ENCODE data around the gene SNRNP70.

SNRNP70 gene

DNA sequence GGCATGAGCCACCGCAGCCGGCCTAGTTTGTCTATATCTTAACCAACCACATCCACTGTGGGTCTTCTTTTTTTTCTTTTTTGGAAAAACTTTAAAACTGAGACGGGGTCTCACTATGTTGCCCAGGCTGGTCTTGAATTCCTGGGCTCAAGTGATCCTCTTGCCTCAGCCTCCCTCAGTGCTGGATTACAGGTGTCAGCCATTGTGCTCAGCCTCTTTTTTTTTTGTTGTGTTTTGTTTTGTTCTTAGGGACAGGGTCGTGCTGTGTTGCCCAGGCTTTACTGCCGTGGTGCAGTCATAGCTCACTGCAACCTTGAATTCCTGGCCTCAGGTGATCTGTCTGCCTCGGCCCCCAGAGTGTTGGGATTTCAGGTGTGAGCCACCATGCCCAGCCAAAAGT, 7.4 kb downstream of the SNRNP70 start:
- CTCF ChIA-PET: no interaction called here

DNA sequence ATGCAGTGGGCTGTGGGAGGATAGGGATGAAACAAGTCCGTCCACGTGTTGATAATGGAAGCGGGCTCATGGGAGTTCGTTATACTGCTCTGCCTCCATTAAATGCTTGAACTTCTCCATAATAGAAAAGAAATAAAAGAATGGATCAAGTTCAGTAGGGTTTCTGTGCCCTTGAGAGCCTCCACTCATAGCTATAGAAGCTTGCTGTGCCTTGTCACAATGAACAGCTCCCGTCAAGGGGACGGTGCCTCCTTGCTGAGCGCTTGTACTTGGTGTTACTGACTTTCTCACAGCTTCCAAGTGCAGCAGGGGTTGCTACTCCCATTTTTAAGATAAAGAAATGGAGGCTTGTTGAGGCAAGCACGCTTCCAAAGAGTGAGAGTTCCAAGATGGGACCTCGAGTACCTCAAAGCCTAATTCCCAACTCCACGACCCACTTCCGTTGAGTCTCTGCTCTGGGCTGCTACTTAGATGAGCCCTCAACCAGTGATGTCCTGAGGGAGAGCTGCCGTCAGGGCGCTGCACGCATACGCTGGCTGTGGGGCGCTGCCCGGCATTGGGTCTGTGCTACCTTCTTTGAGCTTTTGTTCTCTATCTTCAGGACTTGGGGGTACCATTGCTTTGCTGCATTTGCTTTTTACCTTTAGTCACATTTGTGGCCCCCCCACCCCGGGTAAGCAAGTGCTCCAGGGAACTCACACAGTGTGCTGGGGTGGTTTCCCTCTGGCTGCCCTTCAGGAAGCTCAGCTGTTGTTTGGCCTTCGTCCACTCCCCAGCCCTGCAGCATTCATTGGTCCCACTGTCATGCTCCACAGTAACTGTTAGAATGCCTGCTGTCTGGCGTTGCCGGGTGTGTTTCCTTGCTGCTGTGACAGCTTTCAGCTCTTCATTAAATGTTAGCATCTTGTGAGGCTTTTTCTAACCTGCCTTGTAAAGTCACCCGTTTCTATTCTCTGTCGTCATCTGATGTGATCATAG, 9.5 kb downstream of the SNRNP70 start:
- peak overlapping the region; percentile 45 for H3K27ac ChIP-seq
- POLR2A ChIA-PET (ENCODE audit: low non-redundant PET): no interaction called here
- CTCF ChIA-PET: interaction anchor here (0.6 kb wide), 2 partner anchors 76 to 130 kb away, joined by 3 read pairs; no protein-coding TSS in a partner anchor
- TF ChIP-seq, protein P1, sequence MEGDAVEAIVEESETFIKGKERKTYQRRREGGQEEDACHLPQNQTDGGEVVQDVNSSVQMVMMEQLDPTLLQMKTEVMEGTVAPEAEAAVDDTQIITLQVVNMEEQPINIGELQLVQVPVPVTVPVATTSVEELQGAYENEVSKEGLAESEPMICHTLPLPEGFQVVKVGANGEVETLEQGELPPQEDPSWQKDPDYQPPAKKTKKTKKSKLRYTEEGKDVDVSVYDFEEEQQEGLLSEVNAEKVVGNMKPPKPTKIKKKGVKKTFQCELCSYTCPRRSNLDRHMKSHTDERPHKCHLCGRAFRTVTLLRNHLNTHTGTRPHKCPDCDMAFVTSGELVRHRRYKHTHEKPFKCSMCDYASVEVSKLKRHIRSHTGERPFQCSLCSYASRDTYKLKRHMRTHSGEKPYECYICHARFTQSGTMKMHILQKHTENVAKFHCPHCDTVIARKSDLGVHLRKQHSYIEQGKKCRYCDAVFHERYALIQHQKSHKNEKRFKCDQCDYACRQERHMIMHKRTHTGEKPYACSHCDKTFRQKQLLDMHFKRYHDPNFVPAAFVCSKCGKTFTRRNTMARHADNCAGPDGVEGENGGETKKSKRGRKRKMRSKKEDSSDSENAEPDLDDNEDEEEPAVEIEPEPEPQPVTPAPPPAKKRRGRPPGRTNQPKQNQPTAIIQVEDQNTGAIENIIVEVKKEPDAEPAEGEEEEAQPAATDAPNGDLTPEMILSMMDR (conservative IDR thresholded peaks at IDR 0.05; ENCODE audit: low read depth): no peak
- DNase-seq (ENCODE audit: low spot score): no peak

More for the DNA sequence above, 7.4 kb downstream of the SNRNP70 start:
- H3K27ac ChIP-seq: peak overlapping the region; percentile 18; the same call in 1 of the 2 replicates
- no peak for DNase-seq (ENCODE audit: low spot score)
- POLR2A ChIA-PET (ENCODE audit: low non-redundant PET): no interaction called here
- TF ChIP-seq, protein P1 (conservative IDR thresholded peaks at IDR 0.05; ENCODE audit: low read depth): no peak

DNA sequence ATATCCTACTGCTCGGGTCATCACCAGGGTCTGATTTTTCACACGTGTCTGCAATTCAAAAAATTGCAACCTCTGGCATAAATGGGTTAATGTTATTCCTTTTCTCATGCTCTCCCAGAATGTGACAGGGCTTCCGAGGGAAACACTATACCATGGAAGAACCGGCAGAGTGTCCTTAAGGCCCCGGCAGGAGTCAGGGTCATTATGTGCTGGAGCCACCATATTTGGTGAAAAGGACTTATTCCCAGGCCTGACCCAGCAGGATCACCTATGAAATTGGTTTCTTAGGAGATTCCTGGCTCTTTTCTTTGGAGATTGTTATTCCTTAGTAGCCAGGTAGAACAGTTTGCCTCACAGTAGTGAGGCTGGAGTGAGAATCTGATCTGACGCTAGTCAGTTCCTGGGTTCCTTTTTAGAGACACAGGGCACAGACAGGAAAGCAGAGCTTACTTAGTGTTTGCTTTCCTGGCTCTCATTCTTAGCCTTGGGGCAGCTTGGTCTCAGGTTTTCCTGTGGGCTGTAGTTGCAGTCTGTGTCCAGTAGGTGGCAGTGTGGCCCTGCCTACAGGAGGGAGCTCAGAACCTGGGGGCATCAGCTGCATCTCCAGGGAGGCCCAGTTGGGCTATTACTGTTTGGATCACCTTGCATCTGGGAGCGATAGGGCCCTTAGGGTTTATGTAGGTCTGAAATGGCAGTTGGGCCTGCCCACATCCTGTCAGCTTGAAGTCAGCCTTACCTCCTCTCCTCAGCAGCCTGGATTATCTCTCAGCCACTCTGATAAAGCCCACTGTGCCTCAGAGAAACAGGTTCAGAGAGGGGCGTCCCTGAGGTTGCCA, 12.4 kb downstream of the SNRNP70 start:
- peak; percentile 59 for DNase-seq (ENCODE audit: low spot score)
- ChIA-PET CTCF (interaction anchor here (0.5 to 2.3 kb wide), 24 partner anchors 9 to 879 kb away, joined by 3 to 16 read pairs (median 4); partner anchors contain the start of genes HRC, LIN7B, PPFIA3 and TRPM4), POLR2A (ENCODE audit: low non-redundant PET) (no interaction called here)
- TF ChIP-seq, protein P1 (conservative IDR thresholded peaks at IDR 0.05; ENCODE audit: low read depth): peak; percentile 94
- H3K27ac ChIP-seq: peak overlapping the region; percentile 9

DNA sequence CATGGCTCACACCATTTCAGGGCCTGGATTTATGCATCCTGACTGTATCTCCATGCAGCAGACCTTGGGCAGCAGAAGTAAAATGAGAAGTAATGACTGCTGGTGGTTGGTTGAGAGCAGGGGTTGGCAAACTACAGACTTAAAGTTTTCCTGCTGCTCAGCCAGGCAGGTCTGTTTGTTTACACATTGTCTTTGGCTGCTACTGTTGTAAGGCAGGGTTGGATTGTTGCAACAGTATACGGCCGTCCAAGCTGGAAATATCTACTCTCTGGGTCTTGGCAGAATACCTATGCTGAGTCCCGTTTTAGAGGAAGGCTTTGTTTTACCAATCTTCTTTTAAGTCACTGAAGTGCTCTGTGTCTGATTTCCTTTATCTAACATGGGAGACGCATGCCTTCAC, 13.5 kb downstream of the SNRNP70 start:
- ChIA-PET POLR2A (ENCODE audit: low non-redundant PET) (no interaction called here), CTCF (interaction anchor here (0.6 to 1.8 kb wide), 5 partner anchors 18 to 687 kb away, joined by 3 to 14 read pairs (median 4); no protein-coding TSS in a partner anchor)
- DNase-seq (ENCODE audit: low spot score): no peak
- TF ChIP-seq, protein P1 (conservative IDR thresholded peaks at IDR 0.05; ENCODE audit: low read depth): no peak
- peak overlapping the region; percentile 9; the same call in 1 of the 2 replicates for H3K27ac ChIP-seq

DNA sequence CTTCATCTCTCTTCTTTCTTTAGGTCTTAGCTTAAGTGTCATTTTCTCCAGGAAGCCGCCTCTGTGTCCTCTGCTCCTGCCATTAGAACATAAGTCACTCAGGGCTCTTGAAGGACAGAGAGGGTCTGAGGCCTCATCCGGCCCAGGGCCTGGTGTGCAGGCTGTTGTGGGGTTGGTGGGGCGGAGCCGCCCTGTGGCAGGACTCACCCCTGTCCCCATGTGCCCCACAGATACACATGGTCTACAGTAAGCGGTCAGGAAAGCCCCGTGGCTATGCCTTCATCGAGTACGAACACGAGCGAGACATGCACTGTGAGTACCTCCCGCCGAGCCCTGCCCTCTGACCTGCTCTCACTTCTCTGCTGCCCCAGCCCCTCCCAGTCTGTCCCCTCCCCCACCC, 15.9 kb downstream of the SNRNP70 start:
- POLR2A ChIA-PET (ENCODE audit: low non-redundant PET): no interaction called here
- CTCF ChIA-PET: no interaction called here
- peak overlapping the region; percentile 31 for H3K27ac ChIP-seq
- no peak for DNase-seq (ENCODE audit: low spot score)
- TF ChIP-seq, protein P1 (conservative IDR thresholded peaks at IDR 0.05; ENCODE audit: low read depth): no peak

DNA sequence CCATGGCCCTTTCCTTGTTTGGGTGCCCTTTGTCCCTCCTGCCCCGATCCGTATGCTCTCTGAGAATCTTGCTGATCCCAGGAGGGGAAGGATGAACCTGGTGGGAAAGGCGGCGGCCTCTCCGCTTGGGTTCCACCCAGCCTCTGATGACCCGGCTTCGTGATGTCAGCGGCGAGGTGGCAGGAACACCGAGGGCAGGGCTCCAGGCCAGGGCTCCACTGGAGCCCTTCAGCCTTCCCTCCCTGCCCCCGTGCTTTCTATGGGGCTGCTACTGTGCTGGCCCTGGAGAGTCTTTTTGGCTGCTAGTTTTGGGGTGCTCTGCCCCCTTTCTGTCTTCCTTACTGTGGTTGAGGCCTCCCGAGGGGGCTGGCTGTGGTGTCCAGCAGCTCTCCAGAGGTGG, 17.1 kb downstream of the SNRNP70 start:
- POLR2A ChIA-PET (ENCODE audit: low non-redundant PET): no interaction called here
- peak overlapping the region; percentile 34 for H3K27ac ChIP-seq
- CTCF ChIA-PET: no interaction called here

More for the DNA sequence above, 17.1 kb downstream of the SNRNP70 start:
- no peak for DNase-seq (ENCODE audit: low spot score)
- TF ChIP-seq, protein P1 (conservative IDR thresholded peaks at IDR 0.05; ENCODE audit: low read depth): no peak
